Endothelial cell of umbilical vein (primary cell): ENCODE results near the gene DENND1A. TPM values are rescaled to one million over a fixed set of nuclear protein-coding genes. Genes with fewer than 3 reads are reported as not detected.

Source experiments
- BruUV-seq: library from RNA; stranded (reverse); fragments of 400-500 nt; replicated peaks from 2 replicates; lab custom pipeline; 2021; lab: Mats Ljungman, UMichigan
- CTCF ChIA-PET: fragments of 300-600, 350-600 bp; sonication (Branson Sonifier 250); formaldehyde crosslinking; loops from one replicate; lab custom pipeline; 2021; ENCODE audit warnings: antibody characterized with exemption, inconsistent platforms; lab: Charles Lee
- POLR2A ChIA-PET: fragments of 300-600, 350-600 bp; sonication (Branson Sonifier 250); formaldehyde crosslinking; loops from one replicate; lab custom pipeline; 2021; ENCODE audit warnings: antibody characterized with exemption, inconsistent platforms; lab: Charles Lee
- DNase-seq: peaks from one replicate; pipeline ENCODE4 v3.0.0-alpha.2; 2011; ENCODE audit warnings: low read depth, low spot score
- FAIRE-seq: peaks from 2 replicates; lab custom pipeline; 2011; peaks lifted over from hg19 to GRCh38; lab: Jason Lieb, UNC
- H2AFZ ChIP-seq: 2 replicates; pipeline ENCODE4 v1.6.0; 2012; ENCODE audit warnings: low read depth, low read length, control low read depth, inconsistent platforms
- H3K27ac ChIP-seq: 2 replicates; pipeline ENCODE4 v1.5.1; 2011; ENCODE audit warnings: low read depth, mild to moderate bottlenecking, control low read depth, low read length, moderate library complexity; ENCODE audit not compliant: insufficient read depth
- H3K27me3 ChIP-seq, 2 experiments: 2 replicates each; pipeline versions ENCODE4 v1.6.0 to v1.6.1; 2011; ENCODE audit warnings: low read length in 2 of 2, mixed read lengths in 1 of 2; ENCODE audit not compliant: control insufficient read depth in 2 of 2, insufficient read depth in 2 of 2
- H3K36me3 ChIP-seq, 2 experiments: 2 replicates in 1 of 2; 3 replicates in 1 of 2; pipeline ENCODE4 v1.5.1; 2011; ENCODE audit warnings: low read length in 2 of 2, mild to moderate bottlenecking in 1 of 2, moderate library complexity in 1 of 2; ENCODE audit not compliant: control insufficient read depth in 2 of 2, insufficient read depth in 2 of 2; ENCODE audit errors: extremely low read depth in 1 of 2
- H3K4me1 ChIP-seq: 3 replicates; pipeline ENCODE4 v1.5.1; 2011; ENCODE audit warnings: mild to moderate bottlenecking, low read length; ENCODE audit not compliant: control insufficient read depth, insufficient read depth; ENCODE audit errors: extremely low read depth
- H3K4me2 ChIP-seq: 2 replicates; pipeline ENCODE4 v1.6.1; 2011; ENCODE audit warnings: low read length, control low read depth, mixed read lengths; ENCODE audit not compliant: insufficient read depth
- H3K4me3 ChIP-seq, 3 experiments: fragments of 200-600 bp in 1 of 3; sonication (generic), shearing (Covaris generic) in 1 of 3; replicated peaks in 1 of 3; 2 replicates each; pipeline ENCODE4 v1.5.1; 2011 to 2016; ENCODE audit warnings: control low read depth in 3 of 3, low read length in 3 of 3, mild to moderate bottlenecking in 2 of 3, inconsistent platforms in 1 of 3, low read depth in 1 of 3, moderate library complexity in 1 of 3; ENCODE audit not compliant: insufficient read depth in 1 of 3
- H3K79me2 ChIP-seq: 2 replicates; pipeline ENCODE4 v1.6.0; 2012; ENCODE audit warnings: low read length, inconsistent platforms; ENCODE audit not compliant: control insufficient read depth, insufficient read depth
- H3K9ac ChIP-seq: replicated peaks from 2 replicates; pipeline ENCODE3; 2011; ENCODE audit warnings: low read length, control low read depth; ENCODE audit not compliant: insufficient read depth; ENCODE audit errors: extremely low read depth
- H3K9me1 ChIP-seq: replicated peaks from 3 replicates; pipeline ENCODE4 v1.6.0; 2011; ENCODE audit warnings: mild to moderate bottlenecking, low read length; ENCODE audit not compliant: control insufficient read depth, insufficient read depth; ENCODE audit errors: extremely low read depth
- H3K9me3 ChIP-seq: replicated peaks from 2 replicates; pipeline ENCODE4 v1.5.1; 2012; ENCODE audit warnings: low read length, inconsistent platforms; ENCODE audit not compliant: control insufficient read depth, insufficient read depth
- H4K20me1 ChIP-seq: replicated peaks from 2 replicates; pipeline ENCODE3; 2011; ENCODE audit warnings: mild to moderate bottlenecking, low read length; ENCODE audit not compliant: control insufficient read depth, insufficient read depth; ENCODE audit errors: extremely low read depth
- CTCF ChIP-seq, 2 donors: IDR thresholded peaks; 1 replicate in 1 of 2; 2 replicates in 1 of 2; pipeline ENCODE4 v1.5.1; 2011; ENCODE audit warnings: low read length in 2 of 2, mild to moderate bottlenecking in 2 of 2, moderate library complexity in 2 of 2, control low read depth in 1 of 2, inconsistent platforms in 1 of 2, low read depth in 1 of 2; ENCODE audit not compliant: insufficient read depth in 1 of 2; ENCODE audit errors: extremely low read depth in 1 of 2
- EZH2 ChIP-seq: IDR thresholded peaks from 2 replicates; pipeline ENCODE4 v1.6.1; 2012; ENCODE audit warnings: borderline replicate concordance, low read depth, mild to moderate bottlenecking, moderate library complexity, low read length, inconsistent platforms; ENCODE audit not compliant: severe bottlenecking
- FOS ChIP-seq: IDR thresholded peaks from 2 replicates; pipeline ENCODE4 v1.6.1; 2011; ENCODE audit warnings: mild to moderate bottlenecking, low read length, moderate library complexity, borderline replicate concordance; ENCODE audit not compliant: insufficient read depth
- GATA2 ChIP-seq: IDR thresholded peaks from 2 replicates; pipeline ENCODE4 v1.7.0; 2011; ENCODE audit warnings: low read depth, mild to moderate bottlenecking, moderate library complexity, mixed read lengths, low read length; ENCODE audit not compliant: insufficient read length, insufficient read depth
- MYC ChIP-seq: IDR thresholded peaks from one replicate; pipeline ENCODE4 v1.6.1; 2011; ENCODE audit warnings: mild to moderate bottlenecking, low read depth, low read length
- POLR2A ChIP-seq: IDR thresholded peaks from 2 replicates; pipeline ENCODE4 v1.6.1; 2012; ENCODE audit warnings: low read depth, mild to moderate bottlenecking, control low read depth, low read length
- POLR2AphosphoS5 ChIP-seq: IDR thresholded peaks from 2 replicates; pipeline ENCODE4 v1.6.1; 2012; ENCODE audit warnings: low read depth, mild to moderate bottlenecking, control low read depth, low read length, moderate library complexity; ENCODE audit not compliant: insufficient read depth
- dilution Hi-C: fragments of 300-500 bp; cut with MboI; formaldehyde crosslinking; loops from one replicate; pipeline ENCODE4 v1.15.0; 2019; ENCODE audit warnings: low sequenced_read_pairs; ENCODE audit not compliant: extremely low pct_ligation_motif_present
- intact Hi-C: fragments of 100-400 bp; cut with micrococcal nuclease; formaldehyde crosslinking; loops from one replicate; pipeline ENCODE4 v1.10.0; 2022
- polyA plus RNA-seq, 4 experiments: library from polyadenylated mRNA; depleted of rRNA in 3 of 4; stranded (reverse) in 3 of 4; unstranded in 1 of 4; fragments of >200 nt; gene quantifications; 2 replicates each; pipeline versions ENCODE4 v1.2.1 to v1.2.3, GENCODE V29; 2011 to 2012; ENCODE audit warnings: missing spikeins in 1 of 4
- total RNA-seq: library from RNA; stranded (reverse); gene quantifications from 2 replicates; pipeline ENCODE4 v1.2.3, GENCODE V29; 2021
- TF ChIP-seq, protein P1 (sequence below): IDR thresholded peaks from 2 replicates; pipeline ENCODE4 v1.6.1; 2011; ENCODE audit not compliant: insufficient read depth, insufficient read length

The DENND1A gene
- total and polyA plus RNA-seq, 2 donors (not counting 3 experiments of a cell fraction or from before 2014, with no cell fraction given) = 18.5 to 24.5 TPM

DNA sequence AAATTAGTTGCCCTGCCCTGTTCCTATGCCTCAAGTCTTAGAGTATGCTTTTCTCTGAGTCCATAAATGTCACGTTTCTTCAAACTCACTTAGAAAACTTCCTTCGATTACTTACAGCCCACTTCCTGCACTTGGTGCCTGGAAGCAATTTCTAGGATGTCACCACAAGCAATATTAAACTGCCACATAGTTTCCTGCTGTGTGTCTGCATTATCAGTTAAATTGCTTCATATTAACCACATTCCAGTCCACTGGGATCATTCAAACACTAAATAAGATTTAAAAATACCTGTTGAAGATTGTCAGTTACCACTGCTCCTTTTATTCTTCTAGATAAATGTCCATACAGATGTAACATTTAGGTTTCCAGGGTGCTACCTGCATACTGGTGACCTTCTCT, 4.1 kb downstream of the DENND1A start:
- BruUV-seq = no TSS peak

More for the DNA sequence above, 4.1 kb downstream of the DENND1A start:
- Histone ChIP-seq H4K20me1 (peaks cover 3% of the 10 kb centered on the region), H3K9me3 (no peaks in the 10 kb centered on the region), H3K4me3 (no peak overlapping the region), H3K27ac (no peak overlapping the region), H3K79me2 (peaks cover 20% of the 10 kb centered on the region), H3K4me1 (peaks cover 22% of the 10 kb centered on the region), H3K9me1 (peaks cover 2% of the 10 kb centered on the region), H3K9ac (no peak overlapping the region), H3K27me3 (no peaks in the 10 kb centered on the region), H2AFZ (no peak overlapping the region), H3K36me3 (no peaks in the 10 kb centered on the region), H3K4me2 (no peak overlapping the region)
- TF ChIP-seq POLR2AphosphoS5 (no peak), CTCF (IDR thresholded peaks at IDR 0.05; ENCODE audit: extremely low read depth in 1 of 2, insufficient read depth in 1 of 2, low read depth in 1 of 2, low read length in 2 of 2) (no peak), POLR2A (no peak), MYC (no peak), EZH2 (no peak), GATA2 (no peak), FOS (no peak)
- TF ChIP-seq, protein P1, sequence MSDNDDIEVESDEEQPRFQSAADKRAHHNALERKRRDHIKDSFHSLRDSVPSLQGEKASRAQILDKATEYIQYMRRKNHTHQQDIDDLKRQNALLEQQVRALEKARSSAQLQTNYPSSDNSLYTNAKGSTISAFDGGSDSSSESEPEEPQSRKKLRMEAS = no peak
- ChIA-PET CTCF (no interaction called here), POLR2A (no interaction called here)
- no peak for FAIRE-seq
- no peak for DNase-seq
- dilution Hi-C loops (no loop called here), intact Hi-C loops (loop anchor here (10.0 kb wide), 1 partner anchor 381 kb away; no protein-coding TSS in a partner anchor)
